ENCODE measurements around the gene APPL2. TPM values are rescaled to one million over a fixed set of nuclear protein-coding genes. Genes with fewer than 3 reads are reported as not detected.

APPL2 gene
- 10 to 100 TPM; 30.9 to 52.3 (median 35.2) TPM for total RNA-seq

DNA sequence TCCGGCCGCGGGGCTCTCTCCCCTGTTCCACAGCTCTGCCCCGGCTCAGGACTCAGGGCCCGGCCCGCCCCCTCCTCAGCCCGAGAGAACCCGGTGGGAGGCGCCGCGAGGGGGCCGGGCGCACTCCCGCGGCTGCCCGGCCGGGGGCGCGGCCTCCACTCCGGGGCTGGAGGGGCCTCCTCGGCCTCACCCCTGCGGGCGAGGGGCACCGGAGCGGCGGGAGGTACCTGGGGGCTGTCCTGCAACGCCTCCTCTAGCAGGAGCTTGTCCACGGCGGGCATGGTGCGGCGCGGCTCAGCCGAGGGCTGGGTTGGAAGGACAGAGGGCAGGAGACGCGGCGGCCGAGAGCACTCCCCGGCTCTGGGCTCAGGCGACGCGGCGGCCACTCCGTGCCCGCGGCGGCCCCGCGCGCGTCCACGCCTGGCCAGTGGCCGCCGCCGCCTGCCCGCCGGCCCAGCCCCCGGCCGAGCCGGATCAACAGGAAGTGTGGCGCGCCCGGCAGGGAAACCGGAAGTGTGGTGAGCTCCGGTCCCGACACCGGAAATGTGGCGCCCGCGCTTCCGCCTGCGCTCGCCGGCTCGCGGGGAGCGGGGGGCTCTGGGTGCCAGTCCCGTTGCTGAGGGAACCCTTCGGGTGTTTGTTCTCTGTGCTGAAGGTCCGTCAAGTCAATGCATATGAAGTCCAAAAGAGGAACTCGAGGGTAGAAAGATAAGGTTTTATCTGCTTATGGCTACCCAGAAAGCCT, at the start of gene APPL2:
TSS of gene APPL2 (minus strand) at position 443 of the 745 bp plus-strand sequence. CDS start at position 281, 162 bp downstream.
- H3K27me3 ChIP-seq, result no peaks in the 10 kb centered on the region
- DNase-seq, result peak; percentile 43
- H3K4me1 ChIP-seq, result peaks cover 10 to 53% (median 23%) of the 10 kb centered on the region in 3 donors
- H3K4me3 ChIP-seq, result peak within 1 kb of the TSS; percentile 79 to 97 (median 92)
- peaks cover 0 to 11% (median 0%) of the 10 kb centered on the region in 3 donors for H3K36me3 ChIP-seq
- intact Hi-C loops (cut with DNase I), result no loop called here
- TF ChIP-seq POLR2A (IDR thresholded peaks at IDR 0.05) (peak in 2 of 4 donors; percentile 62 to 83), CTCF (IDR thresholded peaks at IDR 0.05) (peak in 5 of 6 experiments; percentile 9 to 57 (median 43))
- 0% methylated on average over 3 to 4 of the region's 80 CpGs for WGBS, 2 donors
- no peaks in the 10 kb centered on the region for H3K9me3 ChIP-seq
- peak within 1 kb of the TSS; percentile 91 to 97 (median 94) for H3K27ac ChIP-seq

- WGBS, 2 donors, result 85 to 88% methylated on average over 1 of the region's 1 CpG
- H3K4me1 ChIP-seq, result no peaks in the 10 kb centered on the region
- TF ChIP-seq POLR2A (IDR thresholded peaks at IDR 0.05), result no peak
- TF ChIP-seq CTCF (IDR thresholded peaks at IDR 0.05), result no peak
- H3K36me3 ChIP-seq, result no peaks in the 10 kb centered on the region
- intact Hi-C loops (cut with DNase I), result no loop called here
- H3K27ac ChIP-seq, result no peak overlapping the region
- H3K4me3 ChIP-seq, result no peak overlapping the region
- no peaks in the 10 kb centered on the region for H3K9me3 ChIP-seq
- DNase-seq, result no peak
- peaks cover 0 to 7% (median 0%) of the 10 kb centered on the region in 4 donors for H3K27me3 ChIP-seq
Measured at GRCh38 chr12:105285378-105285777, 49.4 kb upstream of the APPL2 start.

- no peak for DNase-seq
- H3K4me1 ChIP-seq, result peaks cover 0 to 3% (median 0%) of the 10 kb centered on the region in 3 donors
- WGBS, 2 donors, result 70 to 100% methylated on average over 1 of the region's 1 CpG
- no peaks in the 10 kb centered on the region for H3K27me3 ChIP-seq
- TF ChIP-seq POLR2A (IDR thresholded peaks at IDR 0.05), result no peak
- no peak for TF ChIP-seq CTCF (IDR thresholded peaks at IDR 0.05)
- H3K9me3 ChIP-seq, result no peaks in the 10 kb centered on the region
- no peak overlapping the region for H3K4me3 ChIP-seq
- no peaks in the 10 kb centered on the region for H3K36me3 ChIP-seq
- no peak overlapping the region for H3K27ac ChIP-seq
- intact Hi-C loops (cut with DNase I), result no loop called here
Measured at GRCh38 chr12:105281694-105282049, 45.7 kb upstream of the APPL2 start.

DNA sequence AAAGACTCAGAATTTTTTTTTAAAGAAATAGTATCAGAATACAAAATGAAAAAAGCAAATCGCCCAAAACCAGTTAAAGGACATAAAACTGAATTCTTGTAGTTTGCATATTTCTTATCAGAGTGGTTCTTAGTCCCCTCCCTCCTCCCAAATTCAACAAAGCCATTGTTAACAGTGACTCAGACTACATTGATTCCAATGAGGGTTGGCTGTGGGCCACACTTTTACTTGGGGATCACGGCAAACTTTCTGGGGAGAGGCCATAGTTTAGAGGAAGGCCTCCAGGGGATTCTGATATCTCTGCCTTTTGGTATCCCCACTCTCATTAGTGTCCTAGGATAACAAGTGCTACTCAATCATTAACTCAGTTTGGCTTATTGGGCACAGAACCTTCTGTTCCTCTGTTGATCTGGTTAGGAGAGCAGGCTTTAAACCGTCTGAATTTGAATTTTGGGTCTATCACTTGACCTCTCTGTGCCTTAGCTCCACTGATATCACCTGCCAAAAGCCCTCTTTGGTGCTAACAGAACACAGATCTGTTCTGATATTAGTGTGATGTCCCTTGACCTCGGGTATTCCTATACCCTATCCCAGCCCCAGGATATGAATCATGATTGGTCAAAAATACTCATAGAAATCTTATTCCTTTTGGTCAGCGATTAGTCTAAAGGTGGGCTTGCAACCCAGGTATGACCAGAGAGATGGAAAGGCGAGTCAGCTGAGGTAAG, 45.2 kb upstream of the APPL2 start:
- intact Hi-C loops (cut with DNase I), result no loop called here
- H3K36me3 ChIP-seq, result no peaks in the 10 kb centered on the region
- peaks cover 0 to 9% (median 0%) of the 10 kb centered on the region in 3 donors for H3K4me1 ChIP-seq
- DNase-seq, result no peak
- no peaks in the 10 kb centered on the region for H3K27me3 ChIP-seq
- H3K9me3 ChIP-seq, result no peaks in the 10 kb centered on the region
- 65% methylated on average over 6 of the region's 6 CpGs for WGBS, 2 donors
- TF ChIP-seq CTCF (IDR thresholded peaks at IDR 0.05) (no peak), POLR2A (IDR thresholded peaks at IDR 0.05) (no peak)
- H3K4me3 ChIP-seq, result no peak overlapping the region
- no peak overlapping the region for H3K27ac ChIP-seq

- Histone ChIP-seq H3K9me3 (no peaks in the 10 kb centered on the region), H3K36me3 (no peaks in the 10 kb centered on the region), H3K4me3 (no peak overlapping the region), H3K4me1 (peaks cover 0 to 10% (median 0%) of the 10 kb centered on the region in 3 donors), H3K27ac (no peak overlapping the region), H3K27me3 (no peaks in the 10 kb centered on the region)
- DNase-seq, result no peak
- TF ChIP-seq POLR2A (IDR thresholded peaks at IDR 0.05) (no peak), CTCF (IDR thresholded peaks at IDR 0.05) (peak; percentile 16 to 60 (median 44))
- intact Hi-C loops (cut with DNase I), result no loop called here
- WGBS, 2 donors, result 62 to 85% methylated on average over 6 of the region's 6 CpGs
Measured at GRCh38 chr12:105279460-105280056, 43.6 kb upstream of the APPL2 start.

Data from esophagus squamous epithelium (tissue), 5 donors.